ENCODE measurements around the gene DEFB114.

Gene DEFB114

DNA sequence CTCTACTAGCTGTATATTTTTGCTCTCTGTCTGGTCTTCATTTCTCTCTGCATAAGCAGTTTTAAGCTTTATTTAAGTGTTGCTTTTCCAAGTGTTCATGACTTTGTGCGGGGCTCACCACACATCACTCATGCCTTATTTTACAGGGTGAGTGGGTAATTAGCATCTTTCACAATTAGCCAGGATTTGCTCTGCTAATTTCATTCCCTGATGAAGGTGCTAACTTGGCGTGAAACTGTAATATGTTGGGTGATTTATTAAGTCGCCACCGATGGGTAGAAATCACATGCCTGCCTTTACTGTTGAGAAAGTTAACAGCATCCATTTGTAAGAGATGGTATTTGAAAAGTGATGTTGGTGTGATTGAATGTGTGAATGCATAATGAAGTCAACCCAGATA lies 44.7 kb downstream of the DEFB114 start:
- TF ChIP-seq, protein P1, sequence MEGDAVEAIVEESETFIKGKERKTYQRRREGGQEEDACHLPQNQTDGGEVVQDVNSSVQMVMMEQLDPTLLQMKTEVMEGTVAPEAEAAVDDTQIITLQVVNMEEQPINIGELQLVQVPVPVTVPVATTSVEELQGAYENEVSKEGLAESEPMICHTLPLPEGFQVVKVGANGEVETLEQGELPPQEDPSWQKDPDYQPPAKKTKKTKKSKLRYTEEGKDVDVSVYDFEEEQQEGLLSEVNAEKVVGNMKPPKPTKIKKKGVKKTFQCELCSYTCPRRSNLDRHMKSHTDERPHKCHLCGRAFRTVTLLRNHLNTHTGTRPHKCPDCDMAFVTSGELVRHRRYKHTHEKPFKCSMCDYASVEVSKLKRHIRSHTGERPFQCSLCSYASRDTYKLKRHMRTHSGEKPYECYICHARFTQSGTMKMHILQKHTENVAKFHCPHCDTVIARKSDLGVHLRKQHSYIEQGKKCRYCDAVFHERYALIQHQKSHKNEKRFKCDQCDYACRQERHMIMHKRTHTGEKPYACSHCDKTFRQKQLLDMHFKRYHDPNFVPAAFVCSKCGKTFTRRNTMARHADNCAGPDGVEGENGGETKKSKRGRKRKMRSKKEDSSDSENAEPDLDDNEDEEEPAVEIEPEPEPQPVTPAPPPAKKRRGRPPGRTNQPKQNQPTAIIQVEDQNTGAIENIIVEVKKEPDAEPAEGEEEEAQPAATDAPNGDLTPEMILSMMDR (conservative IDR thresholded peaks at IDR 0.05), result no peak
- H3K27ac ChIP-seq, result no peak overlapping the region

DNA sequence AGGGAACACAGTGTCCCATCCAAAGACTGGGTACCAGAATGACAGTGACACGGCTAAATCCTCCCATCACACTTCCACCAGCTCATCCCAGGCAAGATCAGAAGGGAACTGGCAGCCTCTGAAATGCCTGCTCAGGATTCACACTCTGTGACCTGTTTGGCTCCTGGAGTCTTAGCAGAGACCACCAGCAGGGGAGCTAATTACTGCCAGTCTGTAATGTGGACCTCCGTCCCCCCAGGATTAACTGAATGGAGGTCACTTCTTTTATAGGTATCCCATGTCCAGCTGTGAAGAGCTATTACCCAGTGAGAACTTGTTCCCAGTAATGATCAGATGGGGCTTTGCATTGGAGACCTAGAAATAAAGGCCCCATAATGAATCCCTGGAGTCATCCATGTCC lies 45.2 kb downstream of the DEFB114 start:
- H3K27ac ChIP-seq, result no peak overlapping the region
- TF ChIP-seq, protein P1 (conservative IDR thresholded peaks at IDR 0.05), result no peak

DNA sequence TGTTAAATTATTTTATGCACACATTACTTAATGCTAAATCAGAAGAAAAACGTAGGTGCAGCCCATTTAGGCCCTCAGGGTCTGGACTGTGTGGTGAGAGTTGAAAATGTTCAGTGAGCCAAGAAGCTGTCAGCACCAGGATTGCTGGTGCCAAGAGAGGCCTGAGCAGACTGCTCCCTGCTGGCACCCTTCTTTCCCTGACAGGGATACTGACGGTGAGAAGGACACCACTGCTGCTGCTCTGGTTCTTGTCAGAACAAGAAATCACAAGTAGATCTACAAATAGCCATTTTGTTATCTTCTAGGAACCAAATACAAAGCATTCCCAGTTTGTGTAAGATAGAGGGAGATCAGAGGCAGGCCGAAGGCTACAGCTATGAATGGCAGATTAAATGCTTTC lies 48.9 kb downstream of the DEFB114 start:
- peak overlapping the region; percentile 45 for H3K27ac ChIP-seq
- TF ChIP-seq, protein P1 (conservative IDR thresholded peaks at IDR 0.05), result peak; percentile 57

DNA sequence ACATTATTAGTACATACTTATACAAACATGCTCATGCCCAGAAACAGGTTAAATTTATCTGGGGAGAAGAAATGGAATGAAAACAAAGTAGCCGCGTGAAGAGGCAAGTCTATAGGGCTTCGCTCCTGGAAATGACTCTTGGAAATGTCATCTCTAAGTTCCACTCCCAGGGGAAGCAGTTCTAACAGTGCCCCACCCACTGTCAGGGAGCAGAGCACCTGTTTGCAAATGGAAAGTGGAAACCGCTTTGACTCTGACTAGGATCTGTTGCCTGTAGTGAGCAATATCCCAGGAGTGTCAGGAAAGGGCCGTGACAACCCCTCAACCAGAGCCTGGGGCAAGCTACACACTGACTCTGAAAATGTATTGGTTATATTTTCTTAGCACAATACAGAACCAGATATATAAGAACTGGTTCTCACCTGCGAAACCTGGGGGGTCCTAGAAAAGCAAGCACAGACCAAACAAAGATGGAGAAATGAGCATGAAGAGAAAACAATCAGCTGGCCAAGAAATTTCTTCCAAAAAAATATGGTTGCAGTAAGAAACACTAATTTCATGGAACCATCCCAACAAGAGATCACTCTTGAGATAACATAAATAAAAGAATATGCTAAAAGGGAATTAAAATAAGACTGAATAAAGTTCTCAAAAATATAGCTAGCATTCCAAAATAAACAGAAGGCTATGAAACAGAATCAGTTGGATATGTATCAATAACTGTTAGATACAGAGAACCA lies 50.2 kb downstream of the DEFB114 start:
- TF ChIP-seq, protein P1 (conservative IDR thresholded peaks at IDR 0.05), result no peak
- H3K27ac ChIP-seq, result peak overlapping the region; percentile 45

DNA sequence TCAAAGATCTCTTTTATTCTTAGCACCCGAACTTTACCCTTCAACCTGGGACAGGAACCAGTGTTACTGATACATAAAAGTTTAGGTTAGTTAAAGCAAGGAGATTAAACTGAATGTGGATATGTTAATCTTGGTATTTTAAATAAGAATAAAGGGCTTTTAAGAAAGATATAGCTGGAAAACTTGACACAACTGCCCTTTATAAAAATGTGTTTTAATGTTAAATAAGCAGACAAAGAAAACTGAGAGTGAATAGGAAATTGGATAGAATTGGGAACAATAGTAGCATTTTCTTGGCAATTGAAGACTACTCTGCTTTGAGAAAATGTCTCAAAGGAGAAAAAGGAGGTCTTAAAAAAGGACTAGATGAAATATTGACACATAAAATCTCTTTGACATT lies 51.8 kb downstream of the DEFB114 start:
- H3K27ac ChIP-seq, result no peak overlapping the region
- TF ChIP-seq, protein P1 (conservative IDR thresholded peaks at IDR 0.05), result no peak

DNA sequence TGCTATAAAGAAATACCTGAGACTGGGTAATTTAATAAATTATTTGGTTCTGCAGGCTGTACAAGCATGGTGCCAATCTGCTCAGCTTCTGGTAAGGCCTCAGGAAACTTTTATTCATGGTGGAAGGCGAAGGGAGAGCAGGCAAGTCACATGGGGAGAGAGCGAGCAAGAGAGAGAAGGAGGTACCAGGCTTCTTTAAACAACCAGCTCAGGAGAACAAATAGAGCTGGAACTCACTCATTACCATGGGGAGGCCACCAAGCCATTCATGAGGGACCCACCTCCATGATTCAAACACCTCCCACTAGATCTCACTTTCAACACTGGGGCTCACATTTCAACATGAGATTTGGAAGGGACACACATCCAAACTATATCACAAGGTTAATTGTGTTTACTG lies 52.7 kb downstream of the DEFB114 start:
- no peak overlapping the region for H3K27ac ChIP-seq
- TF ChIP-seq, protein P1 (conservative IDR thresholded peaks at IDR 0.05), result no peak

Data from VCaP (cell line).